ENCODE results near the gene PSMF1.
A peak's percentile ranks its signal among the peaks of the same experiment; 100 is the strongest.
"Not testable (repeated sequence)": the region's sequence is repeated elsewhere in the genome, so short reads cannot be mapped to it uniquely, and the experiment has no call there.

Gene PSMF1

DNA sequence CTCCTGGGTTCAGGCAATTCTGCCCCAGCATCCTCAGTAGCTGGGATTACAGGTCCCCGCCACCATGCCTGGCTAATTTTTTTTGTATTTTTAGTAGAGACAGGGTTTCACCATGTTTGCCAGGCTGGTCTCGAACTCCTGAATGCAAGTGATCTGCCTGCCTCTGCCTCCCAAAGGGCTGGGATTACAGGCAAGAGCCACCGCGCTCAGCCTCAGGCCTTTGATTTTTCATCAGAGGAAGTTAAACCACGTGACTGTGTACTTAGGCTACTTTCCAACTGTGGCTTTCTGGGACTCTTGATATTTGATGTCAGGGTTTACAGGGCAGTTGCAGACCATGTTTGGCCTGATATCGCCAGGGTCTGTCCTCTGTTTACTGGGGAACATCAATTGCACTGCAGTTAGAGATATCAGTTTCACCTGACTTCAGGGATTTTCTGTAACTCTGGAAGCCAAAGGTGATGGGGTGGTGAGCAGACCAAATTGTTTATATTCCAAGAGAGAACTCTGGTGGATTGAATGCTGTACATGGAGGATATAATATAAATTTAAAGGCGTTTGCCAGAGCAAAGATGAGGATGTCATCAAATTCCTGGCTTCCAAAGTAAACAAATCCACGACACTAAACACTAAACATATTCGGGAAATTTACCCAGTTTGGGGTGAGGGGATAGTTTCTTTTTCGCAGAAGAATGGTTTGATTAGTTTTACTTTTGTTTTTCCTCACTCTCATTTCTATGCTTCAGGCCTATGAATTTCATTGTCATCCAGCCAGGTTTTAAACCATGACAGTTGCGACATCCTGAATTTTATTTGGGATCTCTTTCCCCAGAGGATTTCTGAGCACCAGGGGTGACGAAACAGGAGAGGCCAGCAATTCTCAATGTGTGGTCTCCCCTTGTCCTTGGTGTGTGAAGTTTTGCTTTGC is 4.2 kb downstream of the PSMF1 start:
- no peak for DNase-seq (ENCODE audit: low spot score)

DNA sequence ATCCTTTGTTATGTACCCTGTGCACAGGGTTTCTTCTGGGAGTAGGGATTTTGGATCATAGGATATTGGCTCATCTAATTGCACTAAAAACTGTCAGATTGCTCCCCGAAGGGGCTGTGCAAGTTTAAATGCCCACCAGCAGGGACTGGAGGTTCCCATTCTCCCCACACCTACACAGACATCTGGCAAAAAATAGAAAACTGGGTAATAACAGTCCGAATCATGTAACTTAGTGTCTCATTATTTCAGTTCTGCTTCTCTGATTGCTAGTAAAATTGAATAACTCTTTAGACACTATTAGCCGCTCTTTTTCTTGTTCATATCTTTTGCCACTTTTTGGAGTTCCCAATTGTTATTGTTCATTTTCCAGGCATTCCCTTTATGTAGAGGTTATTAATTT is 5.3 kb downstream of the PSMF1 start:
- no peak for DNase-seq (ENCODE audit: low spot score)

DNA sequence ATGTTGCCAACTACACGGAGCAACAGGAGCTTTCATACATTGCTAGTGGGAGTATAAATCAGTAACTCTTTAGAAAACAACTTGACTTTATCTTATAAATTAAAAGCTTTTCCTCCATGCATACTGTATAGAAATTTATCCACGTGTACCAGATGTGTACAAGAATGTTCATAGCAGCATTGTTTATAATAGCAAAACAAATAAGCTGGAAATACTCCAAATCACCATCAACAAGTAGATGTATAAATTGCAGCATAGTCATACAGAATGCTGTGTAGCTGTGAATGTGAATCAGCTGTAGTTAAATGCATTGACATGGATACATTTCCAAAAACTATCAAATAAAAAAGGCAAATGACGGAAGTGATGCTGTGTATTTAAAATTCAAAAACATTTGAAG is 6.0 kb downstream of the PSMF1 start:
- no peak for DNase-seq (ENCODE audit: low spot score)

DNA sequence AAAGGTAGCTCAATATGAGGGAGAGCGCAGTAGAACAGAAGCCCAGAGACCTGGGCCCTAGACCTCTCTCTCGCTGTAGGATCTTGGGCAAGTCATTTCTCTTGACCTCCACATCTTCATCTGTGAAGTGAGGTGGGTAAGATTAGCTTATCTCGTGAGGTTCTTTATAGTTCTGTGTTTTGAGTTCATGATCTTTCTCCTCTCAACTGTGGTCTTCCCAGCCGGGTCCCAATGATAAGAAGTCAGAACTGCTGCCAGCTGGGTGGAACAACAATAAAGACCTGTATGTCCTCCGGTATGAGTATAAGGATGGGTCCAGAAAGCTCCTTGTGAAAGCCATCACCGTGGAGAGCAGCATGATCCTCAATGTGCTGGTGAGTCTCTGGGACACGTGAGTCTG is 6.9 kb downstream of the PSMF1 start:
- no peak for DNase-seq (ENCODE audit: low spot score)

DNA sequence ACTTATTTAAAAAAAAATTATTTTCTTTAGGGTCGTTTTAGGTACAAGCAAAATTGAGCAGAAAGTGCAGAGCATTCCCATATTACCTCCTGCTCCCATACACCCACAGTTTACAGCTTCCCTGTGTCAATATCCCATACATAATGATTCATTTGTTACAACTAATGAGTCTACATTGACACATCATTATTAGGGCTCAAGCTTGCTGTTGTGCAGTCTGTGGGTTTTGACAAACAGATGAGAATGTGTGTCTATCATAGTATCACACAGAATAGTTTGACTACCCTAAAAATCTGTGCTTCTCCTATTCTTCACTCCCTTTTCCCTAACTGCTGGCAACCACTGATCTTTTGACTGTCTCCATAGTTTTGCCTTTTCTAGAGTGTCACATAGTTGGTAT is 9.4 kb downstream of the PSMF1 start:
- no peak for DNase-seq (ENCODE audit: low spot score)

DNA sequence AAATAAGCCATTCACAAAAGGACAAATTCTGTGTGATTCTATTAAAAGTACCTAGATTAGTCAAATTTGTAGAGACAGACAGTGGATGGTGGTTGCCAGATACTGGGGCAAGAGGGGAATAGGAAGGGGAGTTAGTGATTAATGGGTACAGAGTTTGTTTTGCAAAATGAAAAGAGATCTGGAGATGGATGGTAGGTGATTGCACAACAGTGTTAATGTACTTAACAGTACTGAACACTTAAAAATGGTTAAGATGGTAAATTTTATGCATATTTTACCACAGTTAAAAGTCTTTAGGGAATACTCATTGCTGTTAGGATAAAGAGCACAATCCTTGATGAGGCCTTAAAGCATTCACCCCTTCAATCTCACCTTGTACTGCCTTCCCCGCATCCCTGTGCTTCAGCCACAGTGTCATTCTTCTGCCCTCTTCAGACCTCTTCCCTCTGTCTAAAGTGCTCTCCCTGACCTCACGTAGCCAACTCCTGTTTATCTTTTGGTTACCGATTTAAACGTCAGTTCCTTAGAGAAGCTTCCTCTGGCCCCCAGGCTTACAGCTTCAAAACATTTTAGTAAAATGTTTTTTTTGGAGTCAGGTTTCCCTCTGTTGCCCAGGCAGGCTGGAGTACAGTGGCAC is 11.8 kb downstream of the PSMF1 start:
- no peak for DNase-seq (ENCODE audit: low spot score)

DNA sequence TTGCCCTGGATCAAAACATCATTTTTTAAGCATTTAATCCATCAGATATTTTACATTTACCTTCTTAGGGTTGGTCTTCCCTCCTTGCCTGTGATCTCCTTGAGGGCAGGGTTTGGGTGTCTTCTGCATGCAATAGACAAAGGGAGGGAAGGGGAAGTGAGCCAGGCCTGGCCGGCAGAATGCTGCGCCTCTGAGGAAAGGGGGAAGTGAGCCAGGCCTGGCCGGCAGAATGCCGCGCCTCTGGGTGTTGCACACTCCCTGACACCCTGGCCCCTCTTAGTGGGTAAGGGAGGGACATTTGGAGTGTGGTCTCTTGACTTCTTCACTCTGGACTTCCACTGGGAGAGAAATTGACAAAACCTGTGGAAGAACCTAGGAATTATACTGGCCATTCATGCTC is 12.4 kb downstream of the PSMF1 start:
- DNase-seq (ENCODE audit: low spot score) = no peak

DNA sequence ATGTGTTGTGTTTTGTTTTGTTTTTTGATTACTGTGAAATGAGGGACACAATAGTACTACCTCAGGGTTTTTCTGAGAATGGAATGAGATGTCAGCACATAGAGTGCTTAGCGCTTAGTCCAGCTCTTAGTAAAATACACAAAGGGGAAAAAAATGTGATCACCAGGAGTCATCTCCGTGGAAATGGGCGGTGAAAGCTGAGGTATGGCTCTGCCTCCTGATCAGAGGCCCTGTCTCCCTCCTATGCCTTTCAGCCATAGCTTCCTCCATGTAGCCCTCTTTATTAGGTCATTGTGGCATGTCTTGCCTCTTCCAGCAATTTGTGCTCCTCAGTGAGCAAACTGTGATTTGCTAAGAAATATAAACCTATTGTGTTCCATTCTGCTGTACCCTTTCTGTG is 13.0 kb downstream of the PSMF1 start:
- DNase-seq (ENCODE audit: low spot score) = no peak

DNA sequence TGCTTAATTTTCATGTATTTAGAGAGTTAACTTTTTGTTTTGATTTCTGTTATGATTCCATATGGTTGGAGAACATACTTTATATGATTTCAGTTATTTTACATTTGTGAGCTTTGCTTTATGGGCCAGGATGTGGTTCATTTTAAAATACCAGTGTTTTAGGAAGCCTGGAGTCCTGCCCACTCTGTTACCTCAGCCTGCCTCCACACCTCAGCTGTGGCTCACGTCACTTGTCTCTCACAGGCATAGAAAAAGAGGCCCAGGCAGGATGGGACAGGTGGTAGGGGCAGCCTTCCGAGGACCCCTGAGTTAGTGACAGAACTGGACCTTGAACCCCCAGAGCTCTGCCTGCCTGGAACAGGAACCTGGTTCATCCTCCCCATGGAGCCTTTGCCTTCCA is 16.0 kb downstream of the PSMF1 start:
- no peak for DNase-seq (ENCODE audit: low spot score)

DNA sequence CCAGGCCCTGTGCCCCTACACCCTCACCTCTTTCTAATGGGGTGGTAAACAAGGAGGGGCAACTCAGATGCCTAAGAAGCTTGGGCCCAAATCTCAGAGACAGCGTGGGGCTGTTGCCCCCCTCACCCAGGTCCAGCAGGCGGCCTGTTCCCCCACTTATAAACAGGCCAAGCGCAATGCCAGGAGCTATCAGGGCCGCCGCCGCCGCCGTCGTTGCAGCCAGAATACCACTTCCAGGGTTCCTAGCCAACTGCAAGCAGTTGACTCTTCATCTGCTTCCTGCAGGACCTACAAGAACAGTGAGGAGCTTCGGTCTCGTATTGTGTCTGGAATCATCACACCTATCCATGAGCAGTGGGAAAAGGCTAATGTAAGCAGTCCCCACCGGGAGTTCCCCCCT is 16.4 kb downstream of the PSMF1 start:
- DNase-seq (ENCODE audit: low spot score) = no peak

DNA sequence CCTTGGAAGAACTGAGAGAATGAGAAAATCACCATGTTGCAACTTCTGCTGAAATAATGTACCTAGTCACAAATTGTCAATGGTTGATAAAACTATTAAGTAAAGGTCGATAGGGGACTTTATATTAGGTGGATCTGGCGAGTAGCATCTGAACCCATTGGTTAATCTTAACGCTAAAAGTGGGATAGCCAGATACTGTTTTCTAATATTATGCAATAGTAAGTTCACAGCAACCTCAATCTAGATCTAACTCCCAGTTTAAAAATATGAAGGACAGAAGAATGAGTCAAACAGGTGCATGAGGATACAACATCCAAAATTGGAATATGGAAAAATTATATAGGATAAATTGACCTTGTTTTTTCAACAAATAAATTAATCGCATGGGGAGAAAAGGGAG is 18.8 kb downstream of the PSMF1 start:
- no peak for DNase-seq (ENCODE audit: low spot score)

DNA sequence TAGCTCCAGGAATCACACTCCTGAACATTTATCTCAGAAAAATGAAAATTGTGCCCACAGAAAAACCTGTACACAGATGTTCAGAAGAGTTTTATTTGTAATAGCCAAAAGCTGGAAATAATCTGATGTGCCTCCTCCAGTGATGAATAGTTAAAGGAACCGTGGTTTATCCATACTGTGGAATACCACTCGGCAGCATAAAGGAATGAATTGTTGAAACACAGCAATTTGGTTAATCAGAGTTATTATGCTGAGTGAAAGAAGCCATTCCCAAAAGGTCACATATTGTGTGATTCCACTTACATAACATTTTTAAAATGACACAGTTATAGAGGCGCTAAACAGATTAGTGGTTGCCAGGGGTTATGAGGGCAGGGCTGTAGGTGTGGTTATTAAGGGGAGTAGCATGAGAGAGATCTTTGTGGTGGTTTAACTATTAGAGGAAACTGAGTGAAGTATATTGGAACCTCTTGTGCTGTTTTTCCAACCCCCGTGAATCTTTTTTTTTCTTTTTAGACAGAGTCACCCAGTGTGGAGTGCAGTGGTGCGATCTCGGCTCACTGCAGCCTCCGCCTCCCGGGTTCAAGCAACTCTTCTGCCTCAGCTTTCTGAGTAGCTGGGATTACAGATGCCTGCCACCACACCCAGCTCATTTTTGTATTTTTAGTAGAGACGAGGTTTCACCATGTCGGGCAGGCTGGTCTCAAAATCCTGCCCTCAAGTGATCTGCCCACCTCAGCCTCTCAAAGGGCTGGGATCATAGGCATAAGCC is 26.2 kb downstream of the PSMF1 start:
- peak; percentile 5 for DNase-seq (ENCODE audit: low spot score)

DNA sequence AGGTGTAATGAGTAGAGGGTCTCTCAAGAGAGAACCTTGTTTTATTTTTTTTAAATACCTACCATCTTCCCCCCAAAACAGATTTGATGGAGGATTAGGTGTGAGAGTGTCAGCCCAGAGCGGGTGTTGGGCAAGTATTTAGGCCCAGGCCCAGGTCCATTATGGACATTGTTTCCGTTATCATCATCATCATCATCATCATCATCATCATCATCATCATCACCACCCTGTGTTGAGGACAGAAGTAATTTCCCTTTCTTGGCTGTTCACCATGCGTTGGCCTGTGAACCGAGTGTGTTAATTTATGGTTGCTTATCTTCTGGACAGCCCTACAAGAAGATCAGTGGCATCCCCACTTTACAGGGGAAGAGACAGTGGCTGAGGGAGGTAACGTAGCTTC is 28.6 kb downstream of the PSMF1 start:
- no peak for DNase-seq (ENCODE audit: low spot score)

DNA sequence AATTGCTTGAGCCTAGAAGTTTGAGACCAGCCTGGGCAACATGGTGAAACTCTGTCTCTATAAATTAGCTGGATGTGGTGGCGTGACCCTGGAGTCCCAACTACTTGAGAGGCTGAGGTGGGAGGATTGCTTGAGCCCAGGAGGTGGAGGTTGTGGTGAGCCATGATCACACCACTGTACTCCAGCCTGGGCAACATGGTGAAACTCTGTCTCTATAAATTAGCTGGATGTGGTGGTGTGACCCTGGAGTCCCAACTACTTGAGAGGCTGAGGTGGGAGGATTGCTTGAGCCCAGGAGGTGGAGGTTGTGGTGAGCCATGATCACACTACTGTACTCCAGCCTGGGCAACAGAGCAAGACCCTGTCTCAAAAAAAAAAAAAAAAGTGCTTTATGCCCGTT is 31.4 kb downstream of the PSMF1 start:
- DNase-seq (ENCODE audit: low spot score) = not testable (repeated sequence)

DNA sequence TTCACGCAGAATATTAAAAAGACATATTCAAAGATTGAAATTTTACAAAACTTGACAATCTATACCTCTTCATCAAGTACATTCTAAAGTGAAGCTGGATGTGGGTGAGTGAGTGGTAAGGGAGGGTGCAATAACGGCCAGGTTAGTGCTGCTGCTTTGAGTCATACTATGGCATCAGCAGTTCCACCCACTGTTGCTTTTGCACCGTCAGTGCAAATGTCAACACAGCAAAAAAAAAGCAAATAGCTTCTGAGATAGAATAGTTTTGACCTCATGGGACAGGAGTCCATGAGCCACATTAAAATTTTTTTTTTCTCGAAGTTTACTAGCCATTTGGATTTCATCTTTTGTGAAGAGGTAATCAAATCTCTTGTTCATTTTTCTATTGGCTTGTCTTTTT is 31.8 kb downstream of the PSMF1 start:
- no peak for DNase-seq (ENCODE audit: low spot score)

DNA sequence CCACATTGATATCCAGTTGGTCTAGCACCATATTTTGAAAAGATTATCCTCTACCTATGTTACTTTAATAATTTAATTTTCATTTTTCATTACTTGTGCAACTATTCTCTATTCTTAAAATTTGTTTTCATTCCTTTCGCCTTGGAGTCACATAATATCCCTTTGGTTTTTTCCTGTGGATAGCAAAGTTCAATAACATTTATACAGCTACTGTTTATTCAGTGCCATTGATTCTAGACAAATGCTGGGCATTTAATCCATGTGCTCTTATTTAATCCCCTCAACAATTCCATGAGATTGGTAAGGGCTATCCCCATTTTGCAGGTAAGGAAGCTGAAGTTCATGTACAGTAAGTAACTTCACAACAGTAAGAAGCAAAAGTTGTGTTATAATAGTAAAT is 32.6 kb downstream of the PSMF1 start:
- no peak for DNase-seq (ENCODE audit: low spot score)

DNA sequence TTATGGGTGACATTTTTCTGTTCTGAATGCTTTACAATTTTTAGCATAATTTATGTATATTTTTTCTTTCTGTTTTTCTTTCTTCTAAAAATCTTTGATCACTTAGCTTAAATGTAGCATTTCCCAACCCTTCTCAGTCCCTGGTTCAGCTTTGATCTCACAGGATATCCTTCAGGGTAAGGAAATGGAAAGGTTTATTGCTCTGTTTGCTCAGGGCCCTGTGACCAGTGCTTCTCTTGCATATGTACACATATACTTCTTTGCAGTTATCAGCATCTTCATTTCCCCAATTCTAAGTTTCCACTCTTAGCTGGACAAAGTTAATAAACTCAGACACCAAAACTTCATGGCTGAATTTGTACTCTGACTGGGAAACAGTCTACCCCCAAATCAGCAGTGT is 35.8 kb downstream of the PSMF1 start:
- no peak for DNase-seq (ENCODE audit: low spot score)

DNA sequence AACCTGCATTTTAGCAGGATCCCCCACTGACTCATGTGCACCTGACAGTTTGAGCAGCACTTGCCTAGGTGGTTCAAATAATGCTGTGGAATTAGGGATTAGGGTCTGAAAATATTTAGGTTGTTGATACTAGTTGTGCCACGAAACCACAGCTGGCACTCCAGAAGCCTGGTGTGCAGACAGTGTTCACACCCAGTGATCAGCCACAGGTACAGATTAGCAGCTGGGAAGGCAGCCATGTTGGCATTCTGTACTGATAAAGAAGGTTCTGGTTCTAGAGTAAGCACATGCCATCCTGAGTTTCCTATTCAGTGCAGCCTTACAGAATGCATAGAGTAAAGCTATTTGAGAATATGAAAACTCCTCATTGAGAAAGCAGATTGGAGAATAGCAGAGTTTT is 36.3 kb downstream of the PSMF1 start:
- DNase-seq (ENCODE audit: low spot score) = no peak

DNA sequence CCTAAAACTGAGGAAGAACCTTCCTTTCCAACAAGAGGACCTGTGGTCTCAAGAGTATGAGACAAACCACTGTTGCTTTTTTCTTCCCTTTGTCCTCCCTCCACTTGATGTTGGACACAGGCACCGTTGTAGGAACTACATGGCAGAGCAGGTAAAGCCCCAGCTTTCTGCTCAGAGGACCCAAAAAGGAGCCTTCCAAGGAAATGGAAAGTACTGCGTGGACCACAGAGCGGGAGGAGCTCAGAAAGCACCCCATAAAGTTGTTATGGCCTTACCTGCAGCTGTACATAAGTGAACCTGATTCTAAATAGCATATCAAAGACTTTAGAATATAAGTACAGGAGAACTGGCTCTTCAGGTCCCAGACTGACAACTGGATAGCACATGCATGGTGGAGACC is 36.9 kb downstream of the PSMF1 start:
- no peak for DNase-seq (ENCODE audit: low spot score)

DNA sequence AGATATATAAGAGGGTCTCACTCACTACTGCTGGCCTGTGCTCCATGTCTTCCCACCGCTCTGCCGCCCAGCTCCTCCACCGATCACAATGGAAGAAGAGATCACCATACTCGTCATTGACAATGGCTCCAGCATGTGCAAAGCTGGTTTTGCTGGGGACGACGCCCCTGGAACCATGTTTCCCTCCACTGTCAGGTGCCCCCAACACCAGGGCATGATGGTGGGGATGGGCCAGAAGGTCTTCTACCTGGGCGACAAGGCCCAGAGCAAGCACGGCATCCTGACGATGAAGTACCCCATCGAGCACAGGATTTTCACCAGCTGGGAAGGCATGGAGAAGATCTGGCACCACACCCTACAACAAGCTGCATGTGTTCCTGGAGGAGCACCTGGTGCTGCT is 42.1 kb downstream of the PSMF1 start:
- no peak for DNase-seq (ENCODE audit: low spot score)

DNA sequence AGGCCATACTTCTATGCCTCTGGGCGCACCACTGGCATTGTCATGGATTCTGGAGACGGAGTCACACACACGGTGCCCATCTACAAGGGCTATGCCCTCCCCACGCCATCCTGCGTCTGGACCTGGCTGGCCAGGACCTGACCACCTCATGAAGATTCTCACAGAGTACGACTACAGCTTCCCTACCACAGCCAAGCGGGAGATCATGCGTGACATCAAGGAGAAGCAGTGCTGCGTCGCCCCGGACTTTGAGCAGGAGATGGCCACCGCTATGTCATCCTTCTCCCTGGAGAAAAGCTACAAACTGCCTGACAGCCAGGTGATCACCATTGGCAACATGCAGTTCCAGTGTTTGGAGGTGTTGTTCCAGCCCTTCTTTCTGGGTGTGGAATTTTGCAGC is 42.6 kb downstream of the PSMF1 start:
- no peak for DNase-seq (ENCODE audit: low spot score)

DNA sequence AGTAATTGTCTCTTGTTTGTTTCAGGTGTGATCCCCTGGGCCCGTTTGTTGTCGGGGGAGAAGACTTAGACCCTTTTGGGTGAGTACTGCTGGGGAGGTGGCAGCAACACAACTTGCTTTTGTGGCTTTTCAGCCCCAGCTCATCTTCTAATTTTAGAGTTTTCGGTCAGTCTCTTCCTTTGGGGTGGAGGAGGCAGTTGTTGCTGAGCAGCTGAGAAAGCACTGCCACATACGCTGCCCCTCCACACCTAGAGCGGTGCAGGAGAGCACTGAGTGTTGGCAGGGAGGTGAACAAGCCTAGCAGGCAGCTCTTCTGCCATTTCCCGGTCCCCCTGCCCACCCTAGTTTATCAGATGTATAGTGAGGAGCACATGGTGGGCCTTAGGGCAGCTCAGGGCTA is 44.7 kb downstream of the PSMF1 start:
- no peak for DNase-seq (ENCODE audit: low spot score)

DNA sequence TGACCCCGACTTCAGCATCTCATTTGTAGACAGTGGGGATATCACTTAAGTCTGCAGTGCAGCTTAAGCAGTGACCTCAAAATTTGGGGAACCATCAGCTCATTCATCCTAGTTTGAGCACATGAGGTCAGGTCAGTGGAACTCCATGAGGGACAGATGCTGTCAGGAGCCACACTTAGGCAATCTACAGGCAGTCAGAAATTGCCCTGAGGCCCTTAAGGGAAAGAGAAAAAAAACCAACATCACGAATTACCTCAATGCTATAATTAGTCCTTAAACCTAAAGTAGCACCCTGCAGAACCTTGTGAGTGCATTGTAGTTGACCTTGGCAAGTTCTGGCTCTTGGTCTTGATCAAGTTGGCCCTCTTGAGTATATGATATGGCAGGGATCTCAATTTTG is 45.3 kb downstream of the PSMF1 start:
- DNase-seq (ENCODE audit: low spot score) = no peak
